HEK293T (cell line): Measurements from ENCODE around the gene CACNA1C.

Source experiments
- CTCF ChIA-PET: fragments of 350-600 bp; formaldehyde crosslinking; extraction: SDS; loops from one replicate; lab custom pipeline; 2021; ENCODE audit warnings: antibody characterized with exemption, inconsistent platforms; lab: Yijun Ruan, JAX
- POLR2A ChIA-PET: fragments of 350-600 bp; formaldehyde crosslinking; extraction: SDS; loops from one replicate; lab custom pipeline; 2020; ENCODE audit warnings: antibody characterized with exemption, inconsistent platforms; lab: Yijun Ruan, JAX
- DNase-seq: peaks from one replicate; pipeline ENCODE4 v3.0.0; 2012; ENCODE audit warnings: mixed read lengths; ENCODE audit errors: extremely low spot score
- ARNT ChIP-seq: fragments of 450-650 bp; IDR thresholded peaks from 2 replicates; pipeline ENCODE4 v1.6.1; 2017; ENCODE audit warnings: mild to moderate bottlenecking
- BHLHE40 ChIP-seq: fragments of 450-650 bp; IDR thresholded peaks from 2 replicates; pipeline ENCODE4 v1.6.1; 2016; ENCODE audit warnings: mild to moderate bottlenecking, moderate library complexity, borderline replicate concordance
- CTBP1 ChIP-seq: fragments of 450-650 bp; IDR thresholded peaks from 2 replicates; pipeline ENCODE4 v1.6.1; 2016; ENCODE audit warnings: borderline replicate concordance
- ELF4 ChIP-seq: fragments of 450-650 bp; IDR thresholded peaks from 2 replicates; pipeline ENCODE4 v1.6.1; 2017; ENCODE audit warnings: antibody characterized with exemption
- FOXA1 ChIP-seq: fragments of 450-650 bp; IDR thresholded peaks from 2 replicates; pipeline ENCODE4 v1.6.1; 2016; ENCODE audit warnings: mild to moderate bottlenecking
- FOXK2 ChIP-seq: fragments of 450-650 bp; IDR thresholded peaks from 2 replicates; pipeline ENCODE4 v1.6.1; 2016; ENCODE audit warnings: mild to moderate bottlenecking
- FOXM1 ChIP-seq: fragments of 450-650 bp; IDR thresholded peaks from 2 replicates; pipeline ENCODE4 v1.6.1; 2017; ENCODE audit warnings: mild to moderate bottlenecking, borderline replicate concordance
- HDGF ChIP-seq: fragments of 450-650 bp; IDR thresholded peaks from 2 replicates; pipeline ENCODE4 v1.6.1; 2017; ENCODE audit warnings: antibody characterized with exemption, borderline replicate concordance
- L3MBTL2 ChIP-seq: fragments of 450-650 bp; conservative IDR thresholded peaks from 2 replicates; pipeline ENCODE4 v1.6.1; 2016; ENCODE audit warnings: mild to moderate bottlenecking
- LEF1 ChIP-seq: fragments of 450-650 bp; IDR thresholded peaks from 2 replicates; pipeline ENCODE4 v1.6.1; 2017; ENCODE audit warnings: mild to moderate bottlenecking, borderline replicate concordance
- NFRKB ChIP-seq: fragments of 450-650 bp; IDR thresholded peaks from 2 replicates; pipeline ENCODE4 v1.6.1; 2016; ENCODE audit warnings: mild to moderate bottlenecking, moderate library complexity
- PKNOX1 ChIP-seq: fragments of 450-650 bp; IDR thresholded peaks from 2 replicates; pipeline ENCODE4 v1.6.1; 2016
- SP1 ChIP-seq: fragments of 450-650 bp; IDR thresholded peaks from 2 replicates; pipeline ENCODE4 v1.6.1; 2017
- SUZ12 ChIP-seq: fragments of 450-650 bp; IDR thresholded peaks from 2 replicates; pipeline ENCODE4 v1.6.1; 2016; ENCODE audit warnings: mild to moderate bottlenecking
- TARDBP ChIP-seq: fragments of 450-650 bp; IDR thresholded peaks from 2 replicates; pipeline ENCODE4 v1.6.1; 2016
- ZNF384 ChIP-seq: fragments of 450-650 bp; IDR thresholded peaks from 2 replicates; pipeline ENCODE4 v1.6.1; 2016

CACNA1C gene

GRCh38 chr12:2409656-2410265 is 357.0 kb downstream of the CACNA1C start:
- no peak for DNase-seq
- TF ChIP-seq NFRKB (no peak), BHLHE40 (no peak), ARNT (no peak), TARDBP (no peak), FOXM1 (no peak), ELF4 (no peak), HDGF (no peak), SUZ12 (no peak), FOXA1 (no peak), CTBP1 (no peak), L3MBTL2 (no peak), FOXK2 (no peak), SP1 (no peak), ZNF384 (no peak), PKNOX1 (no peak)
- ChIA-PET POLR2A (no interaction called here), CTCF (no interaction called here)

- no peak for DNase-seq
- ChIA-PET POLR2A (no interaction called here), CTCF (no interaction called here)
- no peak for TF ChIP-seq TARDBP
- no peak for TF ChIP-seq SP1
- no peak for TF ChIP-seq ARNT
- no peak for TF ChIP-seq ELF4
- no peak for TF ChIP-seq PKNOX1
- TF ChIP-seq SUZ12 = no peak
- TF ChIP-seq LEF1 = no peak
- TF ChIP-seq FOXM1 = no peak
Observed at GRCh38 chr12:2410496-2410895, 357.7 kb downstream of the CACNA1C start.

GRCh38 chr12:2411011-2411410 is 358.2 kb downstream of the CACNA1C start:
- TF ChIP-seq TARDBP = no peak
- TF ChIP-seq SUZ12 = no peak
- no peak for TF ChIP-seq ZNF384
- TF ChIP-seq ELF4 = no peak
- POLR2A ChIA-PET = no interaction called here
- CTCF ChIA-PET = no interaction called here
- no peak for DNase-seq

- POLR2A ChIA-PET = no interaction called here
- CTCF ChIA-PET = interaction anchor here (0.6 kb wide), 2 partner anchors 54 to 56 kb away, joined by 3 to 4 read pairs; no protein-coding TSS in a partner anchor
- TF ChIP-seq LEF1 (no peak), ARNT (no peak), L3MBTL2 (no peak), ELF4 (no peak), BHLHE40 (no peak), HDGF (no peak), TARDBP (no peak), SUZ12 (no peak), CTBP1 (no peak), ZNF384 (no peak), FOXM1 (no peak), SP1 (no peak), NFRKB (no peak), FOXA1 (no peak), PKNOX1 (no peak), FOXK2 (no peak)
- DNase-seq = no peak
Observed at GRCh38 chr12:2411616-2412304, 359.0 kb downstream of the CACNA1C start.

- DNase-seq = no peak
- TF ChIP-seq NFRKB (no peak), ARNT (no peak), HDGF (no peak), CTBP1 (no peak), ZNF384 (no peak), SUZ12 (no peak), TARDBP (no peak), FOXM1 (no peak), PKNOX1 (no peak), L3MBTL2 (no peak), LEF1 (no peak)
- CTCF ChIA-PET = interaction anchor here (0.7 kb wide), 1 partner anchor 13 kb away, joined by 4 read pairs; no protein-coding TSS in a partner anchor
- POLR2A ChIA-PET = no interaction called here
Observed at GRCh38 chr12:2412305-2412643, 359.5 kb downstream of the CACNA1C start.

- ChIA-PET POLR2A (no interaction called here), CTCF (no interaction called here)
- no peak for TF ChIP-seq ZNF384
- no peak for DNase-seq
Observed at GRCh38 chr12:2413301-2413700, 360.5 kb downstream of the CACNA1C start.
